Stimulated activated CD4-positive, alpha-beta T cell treated with anti-CD3 and anti-CD28 coated beads, TNF-alpha, amount 100 ng/mL, for 48 hours (primary cell): ENCODE data around the gene MEIKIN.

Experiments
- DNase-seq, 3 donors: peaks; one replicate each; pipeline ENCODE4 v3.0.0-alpha.2; 2020; ENCODE audit warnings: low read depth in 3 of 3

The MEIKIN gene

DNA sequence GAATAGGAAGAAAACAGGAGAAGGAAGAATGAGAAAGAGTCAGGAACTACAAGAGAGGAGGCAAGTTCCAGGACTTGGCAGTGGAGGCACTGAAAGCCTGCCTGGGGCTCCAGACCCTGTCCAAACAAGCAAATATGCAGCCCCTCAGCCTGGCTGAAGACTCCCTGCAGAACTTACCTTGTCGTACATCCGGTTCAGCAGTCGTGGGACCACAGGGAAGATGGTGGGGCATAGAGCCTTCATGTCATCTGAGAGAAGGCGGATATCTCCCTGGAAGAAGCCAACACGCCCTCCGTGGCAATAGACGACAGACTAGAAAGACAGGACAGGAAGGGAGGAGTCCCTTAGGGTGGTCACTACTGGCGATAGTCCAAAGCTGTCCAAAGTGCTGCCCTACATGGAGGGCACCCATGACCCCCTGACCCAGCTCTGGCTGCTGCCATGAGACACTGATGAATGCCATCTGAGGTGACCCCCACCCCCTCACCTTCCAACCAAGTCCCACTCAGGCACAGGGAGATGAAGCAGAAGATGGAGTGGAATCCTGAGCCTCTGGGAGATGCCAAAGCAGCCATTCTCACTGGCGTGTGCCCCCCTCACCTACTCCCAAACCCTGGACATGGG is 27.7 kb upstream of the MEIKIN start:
- no peak for DNase-seq

DNA sequence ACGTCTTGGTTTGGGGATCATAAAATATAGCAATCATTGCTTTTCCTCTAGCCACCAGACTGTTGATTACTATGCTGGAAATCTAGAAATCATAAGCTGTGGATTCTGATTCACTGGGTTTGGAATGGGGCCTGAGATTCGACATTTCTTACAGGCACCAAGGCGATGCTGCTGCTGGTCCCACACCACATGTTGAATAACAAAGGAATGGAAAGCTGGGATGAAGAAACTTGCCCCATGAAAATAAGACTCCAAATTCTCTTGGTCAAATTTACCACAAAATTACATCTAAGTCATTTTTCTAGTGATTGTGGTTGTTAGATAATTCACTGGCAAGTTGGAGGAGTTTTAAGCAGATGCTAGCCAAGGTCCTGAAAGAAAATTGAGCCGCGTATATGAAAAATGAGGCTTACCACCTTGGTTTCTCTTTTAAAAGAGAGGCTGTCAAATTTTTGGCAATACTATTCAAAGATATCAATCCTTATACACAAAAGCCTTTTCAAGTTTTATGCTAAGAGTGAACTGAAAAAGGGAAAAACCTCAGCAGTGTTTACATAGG is 23.0 kb upstream of the MEIKIN start:
- no peak for DNase-seq

DNA sequence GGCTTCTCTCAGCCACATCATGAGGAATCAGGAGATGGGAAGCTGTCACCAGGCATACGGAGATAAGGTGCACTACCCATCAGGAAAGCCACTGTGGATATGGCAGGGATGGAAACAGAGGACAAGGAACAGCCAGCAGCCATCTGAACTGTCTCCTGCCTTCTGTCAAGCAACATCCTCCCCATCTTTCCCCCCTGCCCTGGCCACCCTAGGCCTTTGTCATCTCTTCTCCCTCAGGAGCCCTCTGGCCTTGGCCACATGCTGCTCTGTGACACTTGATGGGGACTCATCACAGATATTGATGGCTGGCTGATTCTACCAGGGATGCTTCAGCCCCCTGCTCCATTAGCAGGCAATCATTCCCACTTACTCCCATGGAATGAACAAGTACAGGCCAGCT is 21.1 kb upstream of the MEIKIN start:
- no peak for DNase-seq

GRCh38 chr5:131965826-131966415 is 20.5 kb upstream of the MEIKIN start:
- no peak for DNase-seq

- DNase-seq: no peak
These were observed 14.4 kb upstream of the MEIKIN start for GRCh38 chr5:131959906-131960305.

- DNase-seq: no peak
These were observed 13.7 kb upstream of the MEIKIN start for GRCh38 chr5:131959136-131959535.

DNA sequence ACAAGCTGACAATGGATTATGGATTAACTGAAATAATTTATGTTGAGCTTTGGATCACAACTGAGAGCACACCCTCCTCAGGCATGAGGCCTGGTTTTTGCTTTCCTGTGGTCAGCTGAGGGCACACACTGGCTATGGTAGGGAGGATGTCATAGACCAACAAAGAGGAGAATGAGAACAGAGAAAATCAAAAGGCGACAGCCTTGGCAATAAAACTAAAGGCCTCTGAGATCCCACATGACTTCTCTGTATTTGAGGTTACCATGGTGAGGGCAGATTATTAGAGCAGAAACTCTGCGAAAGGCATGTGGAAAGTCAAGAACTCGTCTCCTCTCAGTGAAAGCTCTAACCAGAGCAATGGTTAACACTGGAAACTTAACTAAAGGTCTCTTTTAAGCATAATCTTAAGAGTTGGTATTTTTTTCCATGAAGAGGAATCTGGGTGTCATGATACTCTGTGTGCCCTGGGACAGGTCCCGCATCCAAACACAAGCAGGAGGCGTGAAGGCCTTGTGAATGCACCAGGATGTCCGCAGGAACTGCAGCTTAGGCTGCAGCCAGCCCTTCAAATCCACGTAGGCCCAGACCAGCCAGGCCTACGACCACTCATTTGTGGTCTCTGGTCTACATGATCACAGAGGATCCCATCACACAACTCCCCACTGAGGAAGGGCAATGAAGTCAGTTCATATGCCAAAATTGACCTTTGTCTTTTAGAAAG is 12.4 kb upstream of the MEIKIN start:
- DNase-seq: no peak

DNA sequence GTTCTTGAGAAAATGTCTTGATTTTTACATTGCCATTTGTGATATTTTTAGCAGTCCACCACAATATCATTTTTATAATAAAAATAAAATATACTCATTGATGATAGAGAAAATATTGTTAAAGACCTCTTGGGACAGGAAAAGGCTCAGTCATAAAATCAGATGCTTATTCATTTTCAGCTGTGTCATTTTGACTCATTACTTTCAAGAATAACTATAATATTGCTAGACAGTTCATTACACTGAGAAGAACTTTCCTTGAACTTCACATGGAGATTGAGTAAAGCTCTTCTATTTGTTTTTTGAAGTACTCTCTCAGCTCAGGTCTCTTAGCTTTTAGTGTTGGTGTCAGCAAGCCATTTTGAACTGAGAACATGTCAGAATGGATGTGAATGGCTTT is 8.5 kb upstream of the MEIKIN start:
- DNase-seq: no peak

DNA sequence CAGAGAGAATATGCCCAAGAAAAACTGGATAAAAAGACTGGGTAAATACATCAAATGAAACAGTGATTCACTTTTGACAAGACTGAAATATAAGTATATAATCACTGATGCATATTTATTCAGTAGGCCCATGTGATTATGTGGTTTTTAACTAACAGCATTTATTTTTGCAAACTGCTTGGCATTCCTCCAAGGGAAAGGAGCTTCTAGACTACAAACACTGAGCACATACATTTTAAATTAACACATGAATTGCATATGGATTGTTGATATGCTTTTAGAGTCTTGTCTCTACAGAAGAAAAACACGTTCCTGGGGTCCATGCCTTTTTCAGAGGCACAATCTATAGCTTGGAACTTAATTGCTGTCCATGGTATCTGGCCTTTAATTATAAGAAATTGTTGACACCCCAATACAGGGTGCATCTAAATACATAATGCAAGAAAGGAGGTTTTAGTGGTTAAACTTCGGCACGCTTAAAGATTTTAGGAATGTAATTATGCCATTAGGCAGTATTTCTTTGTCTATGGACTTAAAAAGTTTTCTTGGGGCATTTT is 6.9 kb upstream of the MEIKIN start:
- DNase-seq: no peak

- no peak for DNase-seq
These were observed 5.2 kb upstream of the MEIKIN start for GRCh38 chr5:131950706-131951105.

- DNase-seq: no peak
These were observed 2.0 kb upstream of the MEIKIN start for GRCh38 chr5:131947445-131947844.

DNA sequence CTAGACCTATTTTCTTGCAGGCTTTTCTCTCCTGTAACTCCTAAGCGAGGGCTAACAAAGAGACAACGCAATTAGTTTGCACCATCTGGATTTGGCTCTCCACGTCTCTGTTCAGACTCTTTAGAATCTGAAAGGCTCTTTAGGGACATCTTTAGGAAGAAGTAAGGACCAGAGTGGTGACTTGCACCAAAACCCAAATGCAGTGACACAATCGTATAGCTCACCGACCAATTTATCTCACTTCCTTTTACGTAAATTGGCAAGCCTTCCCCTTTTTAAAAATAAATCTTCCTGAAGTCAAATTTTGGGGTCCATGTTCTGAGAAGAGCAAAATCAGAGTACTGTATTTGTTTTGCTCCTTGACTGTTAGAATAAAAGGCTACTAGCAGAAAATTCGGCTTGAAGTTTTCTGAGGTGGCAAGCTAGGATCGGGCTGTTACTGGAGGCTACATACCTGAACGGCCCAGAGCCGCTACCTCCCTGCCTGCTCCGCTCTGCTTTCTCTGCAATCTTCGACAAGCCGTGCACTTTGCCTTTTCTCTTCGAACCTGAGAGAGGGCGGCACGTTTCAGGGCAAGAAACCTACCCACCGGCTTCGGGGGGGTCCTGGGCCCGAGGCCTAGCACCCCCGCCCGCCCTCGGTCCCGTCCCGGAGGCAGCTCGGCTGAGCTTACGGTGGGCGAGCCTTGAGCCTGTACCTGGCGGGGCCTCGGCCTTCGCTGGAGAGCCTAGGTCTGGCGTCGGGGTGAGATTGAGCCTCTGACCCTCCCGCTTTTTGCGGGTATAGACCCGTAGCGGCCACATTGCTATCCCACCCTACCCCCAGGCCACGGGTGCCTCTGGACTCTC is 537 bp downstream of the MEIKIN start:
- DNase-seq: no peak

DNA sequence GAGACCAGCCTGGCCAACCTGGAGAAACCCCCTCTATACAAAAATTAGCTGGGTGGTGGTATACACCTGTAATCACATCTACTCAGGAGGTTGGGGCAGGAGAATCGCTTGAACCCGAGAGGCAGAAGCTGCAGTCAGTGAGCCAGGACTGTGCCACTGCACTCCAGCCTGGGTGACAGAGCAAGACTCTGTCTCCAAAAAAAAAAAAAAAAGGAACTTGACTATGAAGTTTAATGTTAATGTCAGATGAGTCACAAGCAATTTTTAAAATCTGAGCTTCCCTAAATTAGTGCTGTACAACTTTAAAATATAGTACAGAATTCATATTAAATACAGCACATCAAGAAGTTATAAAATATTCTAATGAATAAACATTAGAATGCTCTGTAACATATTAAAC is 1.5 kb downstream of the MEIKIN start:
- no peak for DNase-seq

DNA sequence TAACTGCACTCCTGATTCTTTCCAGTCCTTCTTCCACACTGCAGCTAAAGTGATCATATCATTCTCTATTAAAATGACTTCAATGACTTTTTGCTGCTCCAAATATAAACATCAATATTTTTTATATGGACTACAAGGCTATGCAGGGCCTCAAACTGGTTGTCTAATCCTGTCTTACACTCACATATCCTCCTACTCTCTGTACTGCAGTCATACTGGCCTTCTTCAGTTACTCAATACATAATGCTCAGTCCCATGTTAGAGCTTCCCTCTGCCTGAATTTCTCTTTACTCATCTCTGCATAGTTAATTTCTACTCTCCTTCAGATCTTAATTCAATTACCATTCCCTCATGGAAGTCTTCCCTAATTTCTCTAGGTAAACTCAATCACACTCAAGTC is 3.4 kb downstream of the MEIKIN start:
- DNase-seq: no peak

DNA sequence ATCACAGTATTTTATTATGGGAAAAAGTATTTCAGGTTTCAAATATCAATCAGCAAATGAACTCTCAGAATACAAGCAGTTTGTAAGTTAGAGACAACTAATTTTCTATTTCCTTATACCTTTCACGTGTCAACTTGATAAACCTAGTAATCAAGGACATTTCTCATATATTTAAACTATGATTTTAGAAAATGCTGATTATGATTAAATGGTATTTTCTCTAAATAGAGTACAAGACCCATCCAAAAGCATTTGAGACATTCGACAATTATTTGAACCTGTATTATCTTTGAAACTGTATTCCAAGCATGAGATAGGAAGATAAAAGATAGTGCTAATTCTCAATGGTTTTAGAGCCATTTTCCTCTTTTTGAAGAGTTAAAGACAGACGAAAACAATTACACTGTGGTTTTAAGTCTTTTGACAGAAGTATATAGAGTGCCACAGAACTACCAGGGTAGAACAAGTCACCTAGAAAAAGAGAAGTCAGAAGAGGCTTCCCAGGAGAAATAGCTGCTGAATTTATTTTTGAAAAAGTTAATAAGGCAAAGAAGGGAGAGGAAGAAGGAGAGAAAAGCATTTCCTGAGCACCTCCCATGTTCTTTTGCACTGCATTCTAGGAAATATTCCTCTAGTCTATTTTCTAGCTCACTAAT is 5.6 kb downstream of the MEIKIN start:
- DNase-seq: no peak

DNA sequence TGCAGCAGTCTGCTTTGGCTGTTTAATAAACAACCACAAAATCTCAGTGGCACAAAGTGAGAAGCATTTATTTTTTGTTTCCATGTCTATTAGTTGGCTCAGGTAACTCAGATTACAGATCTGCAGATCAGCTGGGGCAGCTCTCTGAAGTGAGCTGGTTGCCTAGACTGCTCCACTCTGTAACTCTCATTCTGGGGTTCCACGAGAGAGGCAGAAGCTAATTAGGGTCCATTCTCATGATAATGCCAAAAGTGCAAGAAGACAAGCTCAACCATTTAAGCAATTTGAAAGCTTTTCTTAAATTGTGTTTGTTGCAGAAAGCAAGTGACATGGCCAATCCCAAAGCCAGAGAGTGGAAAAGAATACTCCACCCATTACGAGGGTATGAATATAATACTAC is 13.2 kb downstream of the MEIKIN start:
- DNase-seq: no peak

GRCh38 chr5:131928957-131929356 is 16.5 kb downstream of the MEIKIN start:
- DNase-seq: no peak

DNA sequence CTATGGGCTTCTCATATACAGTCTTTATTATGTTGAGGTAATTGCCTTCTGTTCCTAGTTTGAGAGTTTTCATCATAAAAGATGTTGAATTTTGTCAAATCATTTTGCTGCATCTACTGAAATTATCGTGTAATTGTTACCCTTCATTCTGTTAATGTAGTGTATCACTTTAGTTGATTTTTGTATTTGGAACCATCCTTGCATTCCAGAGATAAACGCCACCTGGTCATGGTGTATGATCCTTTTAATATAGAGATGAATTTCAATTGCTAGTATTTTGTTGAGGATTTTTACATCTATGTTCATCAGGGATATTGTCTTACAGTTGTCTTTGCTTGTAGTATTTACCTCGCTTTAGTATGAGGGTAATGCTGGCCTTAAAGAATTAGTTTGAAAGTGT is 19.3 kb downstream of the MEIKIN start:
- DNase-seq: no peak

DNA sequence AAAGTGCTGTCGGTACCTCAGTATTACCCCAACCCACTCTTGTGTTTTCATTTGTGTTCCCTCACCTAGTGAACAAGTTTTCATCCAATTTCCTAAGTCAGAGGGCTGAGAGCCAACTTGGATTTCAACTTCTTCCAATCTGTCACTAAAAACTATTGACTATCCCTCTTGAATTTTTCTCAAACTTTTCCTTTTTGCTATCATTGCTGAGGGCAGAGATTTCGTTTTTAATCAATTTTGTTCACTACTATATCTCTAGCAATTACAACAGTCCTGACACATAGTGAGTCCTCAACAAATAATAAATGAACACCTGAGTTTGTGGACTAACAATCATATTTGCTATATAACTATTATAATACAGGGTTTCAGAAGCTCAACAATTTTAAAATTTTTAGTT is 29.0 kb downstream of the MEIKIN start:
- no peak for DNase-seq

- no peak for DNase-seq
These were observed 31.0 kb downstream of the MEIKIN start for GRCh38 chr5:131914472-131914871.

DNA sequence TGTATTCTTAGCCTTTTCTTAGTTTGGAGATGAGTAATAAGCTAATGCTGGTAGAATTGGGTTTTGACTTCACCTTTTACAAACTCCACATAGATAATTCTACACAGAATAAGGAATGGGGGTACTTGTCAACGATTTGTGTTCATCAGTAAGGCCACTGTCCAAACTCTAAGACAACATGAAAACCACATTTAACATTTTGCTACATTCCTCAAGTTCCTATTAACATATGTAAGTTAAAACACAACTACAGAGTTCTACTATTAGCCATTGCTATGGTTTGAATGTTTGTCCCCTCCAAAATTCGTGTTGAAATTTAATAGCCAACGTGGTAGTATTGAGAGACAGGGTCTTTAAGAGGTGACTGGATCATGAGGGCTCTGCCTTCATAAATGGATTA is 31.9 kb downstream of the MEIKIN start:
- no peak for DNase-seq
